ENCODE data around the gene SESN3. TPM values are rescaled to one million over a fixed set of nuclear protein-coding genes. Genes with fewer than 3 reads are reported as not detected.

The SESN3 gene
- total RNA-seq, 1 experiment from 2014 or later = 0.55 TPM

- no peaks in the 10 kb centered on the region for H4K20me1 ChIP-seq (ENCODE audit: low read length)
- CTCF ChIA-PET = no interaction called here
These were observed 55.1 kb downstream of the SESN3 start for GRCh38 chr11:95175818-95176380.

GRCh38 chr11:95170294-95170693, 60.7 kb downstream of the SESN3 start:
- no peak overlapping the region for H2AFZ ChIP-seq (ENCODE audit: low read length)
- intact Hi-C loops (cut with micrococcal nuclease) = no loop called here
- no TSS peak for BruUV-seq (replicated peaks)
- no peak overlapping the region for H3K4me3 ChIP-seq (ENCODE audit: low read length)
- CTCF ChIA-PET = no interaction called here
- H3F3A ChIP-seq (ENCODE audit: low read length, unreplicated experiment) = no peaks in the 10 kb centered on the region
- no peak overlapping the region for H3K4me2 ChIP-seq (ENCODE audit: low read length)
- POLR2A ChIA-PET (ENCODE audit: unreplicated experiment) = no interaction called here
- no peaks in the 10 kb centered on the region for H3K9me2 ChIP-seq (replicated peaks; ENCODE audit: low read length)
- no peaks in the 10 kb centered on the region for H4K20me1 ChIP-seq (ENCODE audit: low read length)
- no peaks in the 10 kb centered on the region for H3K79me2 ChIP-seq (ENCODE audit: low read length)
- H3K27me3 ChIP-seq (ENCODE audit: low read length) = peaks cover 50% of the 10 kb centered on the region
- no peak overlapping the region for H3K27ac ChIP-seq (ENCODE audit: low read length)
- DNase-seq = no peak
- no peaks in the 10 kb centered on the region for H3K36me3 ChIP-seq (ENCODE audit: low read depth, low read length)
- ATAC-seq = no peak
- H3K9ac ChIP-seq (ENCODE audit: low read length) = no peak overlapping the region
- TF ChIP-seq EZH2phosphoT487 (IDR thresholded peaks at IDR 0.05; ENCODE audit: borderline replicate concordance, low read length) (no peak), EZH2 (IDR thresholded peaks at IDR 0.05; ENCODE audit: low read length, unreplicated experiment) (no peak), CTCF (conservative IDR thresholded peaks at IDR 0.05; ENCODE audit: low read depth, low read length) (no peak)
- no peaks in the 10 kb centered on the region for H3K4me1 ChIP-seq (ENCODE audit: insufficient read depth, low read length)
- no peaks in the 10 kb centered on the region for H3K9me3 ChIP-seq (ENCODE audit: low read length)

More at GRCh38 chr11:95175818-95176380, 55.1 kb downstream of the SESN3 start:
- Histone ChIP-seq H2AFZ (ENCODE audit: low read length) (no peak overlapping the region), H3K9me3 (ENCODE audit: low read length) (no peaks in the 10 kb centered on the region), H3K36me3 (ENCODE audit: low read depth, low read length) (no peaks in the 10 kb centered on the region), H3F3A (ENCODE audit: low read length, unreplicated experiment) (no peaks in the 10 kb centered on the region), H3K4me2 (ENCODE audit: low read length) (no peak overlapping the region), H3K9me2 (replicated peaks; ENCODE audit: low read length) (no peaks in the 10 kb centered on the region), H3K79me2 (ENCODE audit: low read length) (no peaks in the 10 kb centered on the region), H3K4me3 (ENCODE audit: low read length) (no peak overlapping the region), H3K27ac (ENCODE audit: low read length) (no peak overlapping the region), H3K27me3 (ENCODE audit: low read length) (peaks cover 63% of the 10 kb centered on the region), H3K4me1 (ENCODE audit: insufficient read depth, low read length) (no peaks in the 10 kb centered on the region), H3K9ac (ENCODE audit: low read length) (no peak overlapping the region)
- intact Hi-C loops (cut with micrococcal nuclease) = no loop called here
- TF ChIP-seq EZH2phosphoT487 (IDR thresholded peaks at IDR 0.05; ENCODE audit: borderline replicate concordance, low read length) (no peak), CTCF (conservative IDR thresholded peaks at IDR 0.05; ENCODE audit: low read depth, low read length) (no peak), EZH2 (IDR thresholded peaks at IDR 0.05; ENCODE audit: low read length, unreplicated experiment) (no peak)
- BruUV-seq (replicated peaks) = no TSS peak
- ATAC-seq (no peak), DNase-seq (no peak)
- POLR2A ChIA-PET (ENCODE audit: unreplicated experiment) = no interaction called here

GRCh38 chr11:95166781-95167180, 64.2 kb downstream of the SESN3 start:
- H3K27me3 ChIP-seq (ENCODE audit: low read length) = peaks cover 31% of the 10 kb centered on the region
- ChIA-PET POLR2A (ENCODE audit: unreplicated experiment) (no interaction called here), CTCF (no interaction called here)
- TF ChIP-seq CTCF (conservative IDR thresholded peaks at IDR 0.05; ENCODE audit: low read depth, low read length) (no peak), EZH2phosphoT487 (IDR thresholded peaks at IDR 0.05; ENCODE audit: borderline replicate concordance, low read length) (no peak), EZH2 (IDR thresholded peaks at IDR 0.05; ENCODE audit: low read length, unreplicated experiment) (no peak)
- H3F3A ChIP-seq (ENCODE audit: low read length, unreplicated experiment) = no peaks in the 10 kb centered on the region
- no peak for ATAC-seq
- no peaks in the 10 kb centered on the region for H3K9me2 ChIP-seq (replicated peaks; ENCODE audit: low read length)
- H3K4me1 ChIP-seq (ENCODE audit: insufficient read depth, low read length) = no peaks in the 10 kb centered on the region
- H3K4me3 ChIP-seq (ENCODE audit: low read length) = no peak overlapping the region
- no peak for DNase-seq
- no peaks in the 10 kb centered on the region for H3K79me2 ChIP-seq (ENCODE audit: low read length)
- H4K20me1 ChIP-seq (ENCODE audit: low read length) = no peaks in the 10 kb centered on the region
- H3K36me3 ChIP-seq (ENCODE audit: low read depth, low read length) = no peaks in the 10 kb centered on the region
- no peak overlapping the region for H3K4me2 ChIP-seq (ENCODE audit: low read length)
- H2AFZ ChIP-seq (ENCODE audit: low read length) = no peak overlapping the region
- no peak overlapping the region for H3K27ac ChIP-seq (ENCODE audit: low read length)
- H3K9ac ChIP-seq (ENCODE audit: low read length) = no peak overlapping the region
- H3K9me3 ChIP-seq (ENCODE audit: low read length) = no peaks in the 10 kb centered on the region
- intact Hi-C loops (cut with micrococcal nuclease) = no loop called here
- no TSS peak for BruUV-seq (replicated peaks)

Data from PC-3 (cell line).